NK-92 treated with Interleukin-12 subunit alpha and Interleukin-12 subunit beta, amount 100 ng/mL, for 24 hours (cell line): ENCODE results near the gene SPON1.
"Not testable (repeated sequence)": the region's sequence is repeated elsewhere in the genome, so short reads cannot be mapped to it uniquely, and the experiment has no call there.

Source experiments
- DNase-seq: peaks from one replicate; lab custom pipeline; 2025; lab: John Stamatoyannopoulos, UW

The SPON1 gene

GRCh38 chr11:14082338-14082737 is 119.8 kb downstream of the SPON1 start:
- no peak for DNase-seq

GRCh38 chr11:14088861-14089260 is 126.3 kb downstream of the SPON1 start:
- DNase-seq: not testable (repeated sequence)

DNA sequence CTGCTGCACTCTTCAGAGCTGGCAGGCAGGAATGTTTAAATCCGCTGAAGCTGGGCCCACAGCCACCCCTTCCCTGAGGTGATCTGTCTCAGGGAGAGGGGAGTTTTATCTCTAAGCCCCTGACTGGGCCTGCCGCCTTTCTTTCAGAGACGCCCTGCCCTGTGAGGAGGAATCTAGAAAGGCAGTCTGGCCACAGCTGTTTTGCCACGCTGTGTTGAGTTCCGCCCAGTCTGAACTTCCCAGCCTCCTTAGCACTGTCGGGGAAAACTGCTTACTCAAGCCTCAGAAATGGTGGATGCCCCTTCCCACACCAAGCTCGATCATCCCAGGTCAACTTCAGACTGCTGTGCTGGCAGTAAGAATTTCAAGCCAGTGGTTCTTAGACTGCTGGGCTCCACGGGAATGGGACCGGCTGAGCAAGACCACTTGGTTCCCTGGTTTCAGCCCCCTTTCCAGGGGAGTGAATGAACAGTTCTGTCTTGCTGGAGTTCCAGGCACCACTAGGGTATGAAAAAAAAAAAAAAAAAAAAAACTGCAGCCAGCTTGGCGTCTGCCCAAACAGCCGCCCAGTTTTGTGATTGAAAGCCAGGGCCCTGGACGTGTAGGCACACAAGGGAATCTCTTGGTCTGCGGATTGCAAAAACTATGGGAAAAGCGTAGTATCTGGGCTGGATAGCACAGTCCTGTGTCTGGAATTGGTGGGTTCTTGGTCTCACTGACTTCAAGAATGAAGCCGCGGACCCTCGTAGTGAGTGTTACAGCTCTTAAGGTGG is 127.4 kb downstream of the SPON1 start:
- no peak for DNase-seq

DNA sequence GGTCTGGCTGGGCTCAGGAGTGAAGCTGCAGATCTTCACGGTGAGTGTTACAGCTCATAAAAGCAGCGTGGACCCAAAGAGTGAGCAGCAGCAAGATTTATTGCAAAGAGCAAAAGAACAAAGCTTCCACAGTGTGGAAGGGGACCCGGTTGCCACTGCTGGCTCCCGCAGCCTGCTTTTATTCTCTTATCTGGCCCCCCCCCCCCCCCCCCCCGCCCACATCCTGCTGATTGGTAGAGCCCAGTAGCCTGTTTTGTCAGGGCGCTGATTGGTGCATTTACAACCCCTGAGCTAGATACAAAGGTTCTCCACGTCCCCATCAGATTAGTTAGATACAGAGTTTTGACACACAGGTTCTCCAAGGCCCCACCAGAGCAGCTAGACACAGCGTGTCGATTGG is 128.1 kb downstream of the SPON1 start:
- DNase-seq: not testable (repeated sequence)

DNA sequence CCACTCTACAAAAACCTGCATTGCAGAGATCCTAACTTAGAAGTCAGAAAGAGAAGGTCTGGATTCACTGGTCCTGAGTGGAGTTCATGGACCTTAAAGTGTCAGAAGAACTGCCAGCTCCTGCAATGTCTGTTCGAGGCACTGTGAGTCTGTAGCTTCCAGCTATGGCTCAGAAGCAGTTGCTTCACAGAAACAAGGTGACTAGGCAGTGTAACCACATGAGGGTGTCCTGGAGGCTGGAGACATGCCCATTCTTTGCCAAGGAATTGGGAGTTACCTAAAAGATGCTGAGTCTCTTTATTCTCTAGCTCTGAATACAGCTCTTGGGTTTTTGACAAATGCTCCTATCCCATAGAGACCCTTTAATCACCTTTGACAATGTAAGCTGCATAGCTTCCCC is 130.5 kb downstream of the SPON1 start:
- no peak for DNase-seq

GRCh38 chr11:14094481-14095037 is 132.0 kb downstream of the SPON1 start:
- no peak for DNase-seq

GRCh38 chr11:14095882-14096281 is 133.4 kb downstream of the SPON1 start:
- no peak for DNase-seq

GRCh38 chr11:14096606-14097005 is 134.1 kb downstream of the SPON1 start:
- DNase-seq: no peak

DNA sequence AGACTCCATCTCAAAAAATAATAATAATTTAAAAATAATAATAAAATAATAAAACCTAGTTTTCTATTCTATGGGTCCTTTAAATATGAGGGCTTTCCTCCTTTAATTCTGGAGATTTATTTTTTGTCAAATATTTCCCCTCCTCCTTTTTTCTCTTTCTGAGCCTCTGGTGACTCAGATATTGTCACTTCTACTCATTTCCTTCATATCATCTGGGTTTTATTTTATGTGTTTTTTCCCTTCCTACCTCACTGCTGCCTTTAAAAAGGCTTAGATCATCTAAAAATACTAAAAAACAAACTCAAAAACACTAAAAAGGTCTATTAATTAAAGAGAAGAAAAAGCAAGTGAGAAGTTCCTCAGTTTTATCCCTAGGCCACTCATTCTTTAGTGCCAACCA is 138.9 kb downstream of the SPON1 start:
- DNase-seq: no peak

DNA sequence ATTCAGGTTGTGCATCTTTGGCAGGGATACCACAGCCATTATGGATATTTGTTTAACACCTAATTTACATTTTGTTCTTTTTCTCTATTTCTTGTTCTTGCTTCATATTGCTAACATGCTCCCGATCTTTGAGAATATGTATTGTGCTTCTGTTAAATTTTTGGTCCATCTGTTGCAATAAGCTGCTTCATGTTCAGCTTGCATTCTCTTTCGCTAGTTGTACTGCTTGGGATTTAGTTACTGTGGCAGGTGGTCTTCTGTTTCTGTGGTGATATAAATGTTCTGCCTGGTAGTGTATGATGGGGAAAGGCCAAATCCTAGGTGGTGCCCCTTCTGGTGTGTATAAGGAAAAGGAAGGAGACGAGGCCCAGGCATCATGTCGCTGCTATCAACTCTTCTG is 140.2 kb downstream of the SPON1 start:
- no peak for DNase-seq

GRCh38 chr11:14105446-14105845 is 142.9 kb downstream of the SPON1 start:
- DNase-seq: no peak

- no peak for DNase-seq
These were observed 144.0 kb downstream of the SPON1 start for GRCh38 chr11:14106303-14107049.

DNA sequence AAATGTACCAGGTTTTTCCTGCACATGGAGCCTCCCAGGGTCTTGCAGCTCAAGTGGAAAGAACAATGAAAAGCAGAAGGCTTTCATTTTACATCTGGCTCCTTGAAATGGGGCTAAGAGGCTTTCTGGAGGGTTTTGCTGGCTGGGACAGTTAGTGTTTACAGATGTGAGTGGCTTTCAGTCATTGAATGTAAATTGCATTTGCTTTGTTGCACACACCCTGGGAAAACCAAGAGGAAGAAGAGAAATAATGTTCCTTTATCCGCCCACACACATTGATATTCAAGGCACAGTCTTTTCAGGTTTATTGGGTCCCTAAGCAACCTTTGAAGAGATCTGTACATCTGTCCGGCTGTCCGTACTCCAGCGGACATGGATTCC is 144.5 kb downstream of the SPON1 start:
- DNase-seq: no peak

- no peak for DNase-seq
These were observed 147.2 kb downstream of the SPON1 start for GRCh38 chr11:14109742-14110141.

DNA sequence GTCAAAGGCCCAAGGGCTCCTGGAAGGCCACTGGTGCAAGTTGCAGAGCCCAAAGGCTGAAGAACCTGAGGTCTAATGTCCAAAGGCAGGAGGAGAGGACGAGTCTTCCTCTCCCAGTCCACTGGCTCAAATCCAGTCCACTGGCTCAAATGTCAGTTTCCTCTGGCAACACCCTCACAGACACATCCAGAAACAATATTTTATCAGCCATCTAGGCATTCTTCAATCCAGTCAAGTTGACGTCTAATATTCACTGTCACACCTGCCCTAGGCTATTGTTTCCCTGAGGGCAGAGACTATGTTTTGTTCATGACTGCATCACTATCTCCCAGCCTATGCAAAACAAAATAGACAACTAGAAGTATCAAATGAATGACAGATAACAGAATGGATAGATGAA is 148.1 kb downstream of the SPON1 start:
- DNase-seq: no peak

DNA sequence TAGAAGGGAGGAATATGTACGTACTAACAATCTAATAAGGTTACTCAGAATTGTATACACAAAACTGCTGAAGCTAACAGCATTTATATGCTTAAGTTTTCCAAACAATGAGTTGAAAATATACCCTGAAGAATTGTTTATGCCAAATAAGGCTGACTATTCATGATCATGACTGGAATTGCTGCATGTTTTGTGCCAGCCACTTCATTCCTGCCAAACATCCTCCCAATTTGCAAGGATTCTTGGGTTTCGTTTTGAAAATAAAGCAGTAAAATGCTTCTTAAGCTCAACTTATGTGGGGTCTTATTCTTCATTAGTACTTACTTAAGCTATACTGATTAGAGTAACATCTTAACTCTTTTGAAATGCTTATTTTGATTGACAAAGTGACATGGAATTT is 149.0 kb downstream of the SPON1 start:
- DNase-seq: no peak

DNA sequence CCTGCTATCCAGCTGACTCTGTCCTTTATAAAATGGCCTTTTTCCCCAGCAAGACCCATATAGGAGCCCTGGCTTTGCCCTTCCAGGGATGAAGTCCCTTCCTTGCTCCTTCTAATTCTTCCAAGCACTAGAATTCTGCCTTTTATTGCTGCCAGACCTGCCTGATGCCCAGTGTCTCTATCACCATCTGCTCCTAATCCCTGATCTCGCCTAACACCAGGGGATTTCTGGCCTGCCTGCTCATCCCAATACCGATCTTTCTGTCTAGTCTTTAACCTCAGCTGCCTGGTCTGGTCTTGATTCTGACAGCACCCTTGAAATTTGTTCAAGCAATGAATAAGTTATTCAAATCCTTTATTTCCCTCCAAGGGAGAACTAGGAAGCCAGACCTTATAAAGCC is 150.2 kb downstream of the SPON1 start:
- DNase-seq: no peak

DNA sequence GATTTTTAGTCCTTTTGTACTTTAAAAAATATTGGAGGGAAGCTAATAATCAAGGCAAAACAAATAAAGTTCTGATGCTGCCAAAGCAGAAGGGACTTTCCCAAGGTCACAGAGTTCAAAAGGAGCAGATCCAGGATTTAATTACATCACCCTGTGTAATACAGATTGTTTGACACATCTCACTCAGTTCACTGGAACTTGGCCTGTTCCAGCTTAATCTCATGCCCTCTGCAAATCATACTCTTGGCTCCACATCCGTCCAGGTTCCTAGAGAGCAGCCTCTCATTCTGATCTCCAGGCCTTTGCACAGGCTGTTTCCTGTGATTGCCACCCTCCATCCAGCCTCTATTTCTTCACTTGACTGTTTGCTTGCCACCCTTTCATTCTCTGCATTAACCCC is 151.7 kb downstream of the SPON1 start:
- DNase-seq: no peak

DNA sequence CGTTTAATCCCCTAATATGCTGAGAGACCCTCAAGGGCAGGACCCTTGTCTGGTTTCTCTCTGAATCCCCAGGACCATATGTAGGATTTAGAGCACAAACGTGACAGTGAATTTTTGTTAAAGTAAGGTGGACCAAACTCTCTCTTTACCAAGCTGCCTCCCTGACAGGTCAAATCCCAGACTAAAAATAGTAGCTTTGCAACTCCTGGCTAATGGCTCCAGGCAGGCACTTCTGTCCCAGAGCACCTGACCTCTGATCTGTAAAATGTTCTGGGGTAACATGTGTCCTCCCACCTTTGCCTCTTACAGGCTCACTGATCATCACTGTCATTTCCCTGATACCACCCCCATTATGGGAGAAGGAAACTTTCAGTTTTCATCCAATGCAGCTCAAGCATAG is 152.3 kb downstream of the SPON1 start:
- no peak for DNase-seq

DNA sequence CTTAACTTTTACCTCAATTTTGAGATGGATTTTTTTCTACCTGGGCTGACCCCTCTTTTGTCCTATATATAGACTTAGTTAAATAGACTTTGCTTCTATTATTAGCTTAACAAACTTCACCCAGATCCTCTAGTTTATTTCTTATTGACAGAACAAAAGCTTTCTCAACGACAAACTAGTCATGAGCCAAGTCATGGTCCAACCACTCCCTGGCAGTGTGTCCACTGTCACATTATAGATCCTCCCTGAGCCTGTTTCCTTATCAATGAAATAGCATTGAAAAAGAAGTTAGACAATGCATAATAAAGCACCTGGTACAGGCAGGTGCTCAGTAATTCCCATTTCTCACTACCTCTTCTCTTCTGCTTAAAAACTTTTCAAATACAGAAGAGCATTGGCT is 155.1 kb downstream of the SPON1 start:
- no peak for DNase-seq

GRCh38 chr11:14118072-14118471 is 155.5 kb downstream of the SPON1 start:
- DNase-seq: no peak

GRCh38 chr11:14119357-14119756 is 156.8 kb downstream of the SPON1 start:
- DNase-seq: no peak

DNA sequence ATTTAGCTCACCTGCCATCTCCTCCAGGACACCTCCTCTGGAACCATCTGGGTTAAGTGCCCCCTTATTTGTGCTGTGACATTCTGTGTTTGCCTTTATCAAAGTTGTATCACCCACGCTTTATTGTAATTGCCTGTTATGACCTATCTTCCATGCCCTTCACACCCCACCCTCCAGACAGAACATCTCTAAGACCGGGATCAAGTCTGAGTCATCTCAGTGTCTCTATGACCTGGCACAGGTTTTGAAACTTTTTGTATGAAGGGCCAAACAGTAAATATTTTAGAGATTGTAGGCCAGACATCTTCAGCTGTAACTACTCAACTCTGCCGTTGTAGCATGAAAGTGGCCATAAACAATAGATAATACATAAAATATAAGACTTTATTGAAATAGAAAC is 161.8 kb downstream of the SPON1 start:
- no peak for DNase-seq
